GM19043 (cell line): ENCODE results near the gene MMS19.
"Not testable (repeated sequence)": the region's sequence is repeated elsewhere in the genome, so short reads cannot be mapped to it uniquely, and the experiment has no call there.

Experiments used
- ATAC-seq: cut with Tn5 transposase; IDR thresholded peaks from one replicate; pipeline ENCODE4 v1.9.1; 2021; ENCODE audit warnings: low read depth; ENCODE audit not compliant: unreplicated experiment

Gene MMS19

DNA sequence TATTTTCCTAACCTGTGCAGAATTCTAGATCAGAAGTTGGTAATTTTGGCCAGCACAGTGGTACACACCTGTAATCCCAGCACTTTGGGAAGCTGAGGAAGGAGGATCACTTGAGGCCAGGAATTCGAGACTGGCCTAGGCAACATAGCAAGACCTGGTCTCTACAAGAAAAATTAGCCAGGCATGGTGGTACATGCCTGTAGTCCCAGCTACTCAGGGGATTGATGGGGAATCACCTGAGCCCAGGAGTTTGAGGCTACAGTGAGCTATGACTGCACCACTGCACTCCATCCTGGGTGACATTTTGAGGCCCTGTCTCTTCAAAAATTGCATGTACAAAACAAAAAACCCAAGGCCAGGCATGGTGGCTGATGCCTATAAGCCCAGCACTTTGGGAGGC lies 63.7 kb downstream of the MMS19 start:
- no peak for ATAC-seq

DNA sequence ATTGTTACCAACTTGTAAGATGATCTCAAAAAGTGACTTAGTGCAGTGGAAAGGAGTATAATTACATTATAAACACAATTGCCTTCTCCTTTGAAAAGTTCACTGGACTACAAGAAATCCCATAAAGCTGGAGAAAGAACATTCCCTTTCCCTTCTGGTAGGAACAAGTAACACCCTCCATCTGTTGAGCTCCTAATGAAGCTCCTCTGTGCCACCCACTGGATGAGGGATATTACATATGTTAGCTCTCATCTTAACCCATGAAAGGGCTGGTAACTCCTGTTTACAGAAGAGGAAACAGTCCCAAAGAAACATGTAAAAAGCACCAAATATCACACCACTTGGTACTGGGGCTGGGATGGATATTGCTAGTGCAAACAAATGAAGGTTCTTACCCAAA lies 64.2 kb downstream of the MMS19 start:
- no peak for ATAC-seq

DNA sequence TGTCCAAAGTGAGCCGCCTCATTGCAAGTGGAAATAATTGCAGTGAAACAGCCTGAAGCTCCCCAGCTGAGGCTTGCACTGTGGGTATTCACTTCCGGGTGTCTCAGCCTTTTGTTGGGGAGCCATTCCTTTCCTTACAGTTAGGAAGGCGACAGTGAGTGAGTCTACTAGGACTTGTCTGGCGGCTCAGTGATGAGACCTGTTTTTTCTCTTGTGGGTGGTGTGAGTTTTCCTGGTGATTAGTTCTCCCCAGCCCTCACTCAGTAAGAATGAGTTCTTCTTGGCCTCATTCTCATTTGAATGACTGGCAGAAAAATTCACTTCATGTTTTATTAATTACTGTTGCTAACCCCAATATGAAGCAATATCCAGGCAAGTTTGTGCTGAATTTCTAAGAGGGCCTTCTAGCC lies 69.6 kb downstream of the MMS19 start:
- no peak for ATAC-seq

DNA sequence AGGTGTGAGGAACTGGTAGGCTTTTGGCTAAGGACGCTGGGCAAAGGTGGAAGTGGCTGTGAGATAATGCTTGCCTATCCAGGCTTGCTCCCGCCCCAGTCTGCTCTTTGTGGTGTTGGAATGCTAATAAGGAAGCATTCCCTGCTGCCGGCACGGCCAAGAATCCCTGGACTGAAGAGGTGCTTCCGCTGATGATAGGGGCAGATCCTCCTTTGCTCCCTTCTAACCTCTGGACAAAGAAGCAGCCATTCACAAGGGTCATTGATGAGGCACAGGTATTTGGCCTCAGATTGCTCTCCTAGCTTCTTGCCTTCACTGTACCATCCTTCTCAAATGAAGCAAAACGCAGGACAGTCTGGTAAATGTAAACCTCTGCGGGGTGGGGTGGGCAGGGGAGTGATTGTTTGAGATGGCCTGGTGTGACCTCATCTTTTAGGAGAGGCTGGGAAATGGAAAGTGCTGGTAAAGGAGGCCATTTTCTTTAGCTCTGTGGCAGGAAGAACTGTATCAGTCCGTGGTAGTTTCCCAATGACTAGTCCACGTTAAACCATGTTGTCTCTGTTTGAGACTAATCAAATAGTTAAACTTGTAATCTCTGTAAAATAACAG lies 70.5 kb downstream of the MMS19 start:
- ATAC-seq, result no peak

DNA sequence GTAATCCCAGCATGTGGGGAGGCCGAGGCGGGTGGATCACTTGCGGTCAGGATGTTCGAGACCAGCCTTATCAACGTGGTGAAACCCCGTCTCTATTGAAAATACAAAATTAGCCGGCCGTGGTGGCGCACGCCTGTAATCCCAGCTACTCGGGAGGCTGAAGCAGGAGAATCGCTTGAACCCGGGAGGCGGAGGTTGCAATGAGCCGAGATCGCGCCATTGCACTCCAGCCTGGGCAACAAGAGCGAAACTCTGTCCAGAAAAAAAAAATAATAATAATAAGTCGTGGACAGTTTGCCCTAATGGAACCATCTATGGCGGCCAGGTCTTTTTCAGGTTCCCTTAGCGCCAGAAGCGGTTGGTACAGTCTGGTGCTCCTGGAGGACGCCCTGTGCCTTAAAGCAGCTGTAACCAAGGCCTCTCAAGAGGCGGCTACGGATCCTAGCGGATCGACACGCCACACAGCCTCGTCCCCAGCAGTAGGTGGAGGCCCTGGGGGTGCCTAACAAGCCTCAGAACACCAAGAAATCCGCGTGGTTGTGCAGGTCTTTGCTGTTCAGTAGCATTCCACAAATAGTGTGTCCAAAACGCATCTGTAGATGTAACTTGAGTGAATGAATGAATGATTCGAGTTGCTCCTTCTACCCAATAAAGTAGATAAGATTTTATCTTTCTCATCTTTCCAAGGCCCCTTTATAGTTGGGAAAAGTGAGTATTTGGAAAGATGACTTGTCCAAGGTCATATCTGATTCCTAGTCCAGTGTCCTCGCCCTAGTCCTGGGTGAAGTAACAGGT lies 71.2 kb downstream of the MMS19 start:
- ATAC-seq, result no peak

DNA sequence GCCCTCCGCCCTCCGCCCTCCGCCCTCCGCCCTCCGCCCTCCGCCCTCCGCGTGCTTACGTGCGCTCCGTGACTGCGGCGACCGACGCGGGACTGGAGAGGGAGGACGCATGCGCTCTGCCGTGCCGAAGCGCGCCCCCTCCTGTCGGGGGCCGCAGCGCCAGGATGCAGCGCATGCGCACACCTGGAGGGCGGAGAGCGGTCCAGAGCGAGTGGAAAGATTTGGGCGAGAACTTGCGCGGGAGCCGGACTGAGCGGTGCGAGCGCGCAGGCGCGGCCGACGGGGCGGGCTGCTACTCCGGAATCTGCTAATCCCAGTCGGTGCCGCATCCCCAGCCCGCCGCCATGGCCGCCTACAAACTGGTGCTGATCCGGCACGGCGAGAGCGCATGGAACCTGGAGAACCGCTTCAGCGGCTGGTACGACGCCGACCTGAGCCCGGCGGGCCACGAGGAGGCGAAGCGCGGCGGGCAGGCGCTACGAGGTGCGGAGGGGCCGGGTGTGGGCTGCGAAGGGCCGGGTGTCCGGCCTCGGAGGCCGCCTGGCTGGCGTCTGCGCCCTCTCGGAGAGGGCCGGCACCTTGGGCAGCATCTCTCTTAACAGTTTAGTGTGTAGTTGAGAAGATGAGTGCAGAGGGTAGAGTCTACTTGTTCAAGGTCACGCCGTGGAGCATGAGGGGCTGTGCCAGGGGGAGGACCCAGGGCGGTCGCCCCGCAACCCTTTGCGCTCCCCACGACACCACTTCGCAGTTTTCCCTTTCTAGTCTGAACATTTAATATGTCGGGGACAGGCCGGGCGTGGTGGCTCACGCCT lies 72.1 kb downstream of the MMS19 start, which contains the start of gene PGAM1:
Gene PGAM1 (plus strand): TSS at position 228 of the 812 bp plus-strand sequence. CDS start 117 bp downstream, at position 345.
- peak; percentile 75 for ATAC-seq

DNA sequence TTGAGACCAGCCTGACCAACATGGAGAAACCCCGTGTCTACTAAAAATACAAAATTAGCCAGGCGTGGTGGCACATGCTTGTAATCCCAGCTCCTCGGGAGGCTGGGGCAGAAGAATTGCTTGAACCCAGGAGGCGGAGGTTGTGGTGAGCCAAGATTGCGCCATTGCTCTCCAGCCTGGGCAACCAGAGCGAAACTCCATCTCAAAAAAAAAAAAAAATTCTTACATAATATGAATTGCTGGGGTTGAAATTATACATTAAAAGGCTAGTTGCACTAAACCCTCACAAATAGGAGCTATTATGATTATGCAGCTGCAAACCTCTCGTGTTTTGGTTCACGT lies 74.5 kb downstream of the MMS19 start:
- not testable (repeated sequence) for ATAC-seq

DNA sequence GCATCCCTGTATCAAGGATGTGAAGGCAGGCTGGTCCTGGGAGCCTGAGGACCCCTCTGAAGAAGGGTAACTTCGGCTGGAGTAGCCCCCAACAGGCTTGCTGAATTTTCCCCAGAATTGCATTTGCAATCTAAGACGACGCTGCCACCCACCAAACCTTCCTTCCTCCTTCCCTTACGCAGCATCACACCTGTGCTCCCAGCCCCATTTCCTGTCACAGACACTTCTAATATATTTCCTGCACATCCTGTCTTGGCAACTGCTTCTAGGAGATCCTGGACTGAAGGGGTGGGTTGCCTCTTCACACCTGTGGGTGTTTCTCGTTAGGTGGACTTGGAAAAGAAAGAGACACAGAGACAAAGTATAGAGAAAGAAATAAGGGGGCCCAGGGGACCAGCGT lies 81.7 kb downstream of the MMS19 start:
- no peak for ATAC-seq

DNA sequence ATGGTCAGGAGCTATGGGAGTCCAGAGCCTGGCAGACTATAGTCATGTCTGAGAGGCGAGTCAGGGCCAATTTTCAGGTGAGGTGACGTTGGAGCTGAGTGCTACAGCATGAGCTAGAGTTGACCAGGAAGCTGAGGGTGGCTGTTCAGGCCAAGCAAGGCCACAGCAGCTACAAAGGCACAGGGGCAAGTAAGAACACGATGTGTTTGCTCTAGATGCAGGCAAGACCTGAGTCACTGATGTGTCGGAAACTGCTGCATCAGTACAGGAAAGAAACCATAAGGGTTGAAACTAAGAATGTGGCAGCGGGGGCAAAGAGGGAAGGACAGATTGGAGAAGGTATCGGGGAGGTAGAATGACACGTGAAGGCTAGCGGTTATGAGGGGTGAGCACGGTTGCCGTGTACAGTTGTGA lies 85.3 kb downstream of the MMS19 start:
- no peak for ATAC-seq

DNA sequence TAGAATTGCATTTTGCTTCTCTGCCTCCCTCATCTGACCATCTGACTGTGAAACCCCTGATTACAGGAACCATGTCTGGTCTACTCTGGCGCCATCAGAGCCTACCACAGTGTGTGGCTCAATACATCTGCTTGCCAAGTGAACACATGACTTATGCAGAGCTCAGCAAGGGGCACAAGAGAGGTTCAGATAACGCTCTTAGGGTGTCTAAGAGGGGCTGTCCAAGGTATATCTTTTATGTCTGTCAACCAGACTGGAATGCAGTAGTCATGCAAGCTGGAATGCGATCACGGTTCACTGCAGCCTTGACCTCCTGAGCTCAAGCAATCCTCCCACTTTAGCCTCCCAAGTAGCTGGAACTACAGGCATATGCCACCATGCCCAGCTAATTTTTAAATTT lies 86.8 kb downstream of the MMS19 start:
- no peak for ATAC-seq

DNA sequence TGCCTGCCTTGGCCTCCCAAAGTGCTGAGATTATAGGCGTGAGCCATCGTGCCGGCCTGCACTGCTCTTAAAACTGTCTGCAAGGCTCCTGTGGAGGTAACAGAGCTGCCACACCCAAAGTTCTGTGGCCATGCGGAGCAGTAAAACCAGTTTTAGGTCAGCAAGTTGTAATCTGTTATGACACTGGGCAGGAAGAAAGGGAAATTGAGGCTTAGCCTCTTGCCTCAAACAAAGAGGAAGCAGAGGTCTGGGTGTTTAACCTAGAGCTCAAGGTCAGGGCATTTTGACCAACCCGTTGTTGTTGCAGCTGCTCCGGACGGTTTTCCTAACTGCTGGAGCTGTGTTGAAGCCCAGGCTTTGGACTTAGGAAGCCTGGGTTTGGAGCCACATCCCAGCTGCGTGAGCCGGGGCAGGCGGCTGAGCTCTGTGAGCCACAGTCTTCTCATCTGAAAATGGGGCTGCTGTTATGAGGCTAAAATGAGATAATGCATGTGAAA lies 89.7 kb downstream of the MMS19 start:
- ATAC-seq, result no peak
